IMR-90 (cell line): ENCODE data around the gene IL2RG. TPM values are rescaled to one million over a fixed set of nuclear protein-coding genes. Genes with fewer than 3 reads are reported as not detected.

ENCODE experiments used
- ATAC-seq: fragments of 200-7000 bp; cut with Tn5 transposase; 2 replicates; pipeline ENCODE4 v1.9.1; 2020; ENCODE audit warnings: low read depth, mild to moderate bottlenecking, moderate library complexity
- BruUV-seq: library from RNA; stranded (reverse); fragments of 400-500 nt; replicated peaks from 2 replicates; lab custom pipeline; 2021; lab: Mats Ljungman, UMichigan
- CTCF ChIA-PET: fragments of 300-600 bp; formaldehyde crosslinking; extraction: SDS; loops from one replicate; lab custom pipeline; 2021; ENCODE audit warnings: antibody characterized with exemption; lab: Yijun Ruan, JAX
- POLR2A ChIA-PET: fragments of 300-600 bp; sonication (Branson Sonifier 250); formaldehyde crosslinking; loops from one replicate; lab custom pipeline; 2022; ENCODE audit warnings: antibody characterized with exemption; ENCODE audit not compliant: unreplicated experiment; lab: Charles Lee
- DNase-seq: peaks from one replicate; pipeline ENCODE4 v3.0.0; 2013
- H2AFZ ChIP-seq: replicated peaks from 2 replicates; pipeline ENCODE3; 2013; ENCODE audit warnings: low read length, mild to moderate bottlenecking; ENCODE audit not compliant: poor library complexity
- H2AK5ac ChIP-seq: 2 replicates; pipeline ENCODE4 v1.6.1; 2013; ENCODE audit warnings: low read depth, low read length, inconsistent platforms
- H2AK9ac ChIP-seq: replicated peaks from 2 replicates; pipeline ENCODE3; 2013; ENCODE audit warnings: mild to moderate bottlenecking, low read depth, low read length, moderate library complexity; ENCODE audit not compliant: poor library complexity
- H2BK120ac ChIP-seq: 2 replicates; pipeline ENCODE4 v1.6.1; 2013; ENCODE audit warnings: low read depth, low read length, inconsistent platforms
- H2BK15ac ChIP-seq: 3 replicates; pipeline ENCODE4 v1.6.1; 2013; ENCODE audit warnings: low read depth, low read length, inconsistent platforms
- H2BK20ac ChIP-seq: 2 replicates; pipeline ENCODE4 v1.6.1; 2013; ENCODE audit warnings: low read depth, mild to moderate bottlenecking, inconsistent platforms, low read length, moderate library complexity
- H2BK5ac ChIP-seq: 2 replicates; pipeline ENCODE4 v1.6.1; 2013; ENCODE audit warnings: mild to moderate bottlenecking, low read depth, low read length, inconsistent platforms; ENCODE audit not compliant: poor library complexity, severe bottlenecking
- H3K14ac ChIP-seq: replicated peaks from 2 replicates; pipeline ENCODE4 v1.6.1; 2013; ENCODE audit warnings: low read depth, low read length, inconsistent platforms
- H3K18ac ChIP-seq: 2 replicates; pipeline ENCODE4 v1.6.1; 2013; ENCODE audit warnings: low read depth, low read length, control low read depth
- H3K23ac ChIP-seq: 2 replicates; pipeline ENCODE4 v1.6.1; 2013; ENCODE audit warnings: low read depth, low read length, inconsistent platforms
- H3K27ac ChIP-seq: 2 replicates; pipeline ENCODE4 v1.5.1; 2013; ENCODE audit warnings: mild to moderate bottlenecking, control low read depth, low read length; ENCODE audit not compliant: insufficient read depth
- H3K27me3 ChIP-seq: 2 replicates; pipeline ENCODE4 v1.6.1; 2013; ENCODE audit warnings: low read length; ENCODE audit not compliant: control insufficient read depth, insufficient read depth
- H3K36me3 ChIP-seq: 2 replicates; pipeline ENCODE4 v1.6.1; 2013; ENCODE audit warnings: low read length, mixed read lengths; ENCODE audit not compliant: control insufficient read depth, insufficient read depth
- H3K4ac ChIP-seq: 2 replicates; pipeline ENCODE4 v1.6.1; 2013; ENCODE audit warnings: low read depth, low read length, inconsistent platforms
- H3K4me1 ChIP-seq: 2 replicates; pipeline ENCODE4 v1.6.1; 2013; ENCODE audit warnings: low read length, mixed read lengths; ENCODE audit not compliant: control insufficient read depth, insufficient read depth
- H3K4me2 ChIP-seq: 2 replicates; pipeline ENCODE4 v1.6.1; 2013; ENCODE audit warnings: low read depth, mild to moderate bottlenecking, control low read depth, low read length, moderate library complexity
- H3K4me3 ChIP-seq: 2 replicates; pipeline ENCODE4 v1.5.1; 2013; ENCODE audit warnings: low read depth, mild to moderate bottlenecking, control low read depth, low read length, moderate library complexity; ENCODE audit not compliant: insufficient read depth
- H3K56ac ChIP-seq: 2 replicates; pipeline ENCODE4 v1.6.1; 2013; ENCODE audit warnings: low read length, inconsistent platforms; ENCODE audit not compliant: insufficient read depth; ENCODE audit errors: extremely low read depth
- H3K79me1 ChIP-seq, 2 experiments: 2 replicates each; pipeline ENCODE4 v1.6.1; 2013; ENCODE audit warnings: low read length in 2 of 2, inconsistent platforms in 1 of 2, low read depth in 1 of 2
- H3K9ac ChIP-seq: 2 replicates; pipeline ENCODE4 v1.6.1; 2013; ENCODE audit warnings: low read depth, low read length, control low read depth
- H3K9me1 ChIP-seq: 2 replicates; pipeline ENCODE4 v1.6.1; 2013; ENCODE audit warnings: low read length, inconsistent platforms; ENCODE audit not compliant: insufficient read depth
- H3K9me3 ChIP-seq: 2 replicates; pipeline ENCODE4 v1.6.1; 2013; ENCODE audit warnings: low read length; ENCODE audit not compliant: control insufficient read depth, insufficient read depth
- H4K20me1 ChIP-seq: 2 replicates; pipeline ENCODE4 v1.6.1; 2013; ENCODE audit warnings: low read length, inconsistent platforms; ENCODE audit not compliant: insufficient read depth
- H4K5ac ChIP-seq: 2 replicates; pipeline ENCODE4 v1.6.1; 2013; ENCODE audit warnings: mild to moderate bottlenecking, low read depth, low read length, control low read depth
- H4K8ac ChIP-seq, 2 experiments: 2 replicates each; pipeline ENCODE4 v1.6.1; 2013; ENCODE audit warnings: low read depth in 2 of 2, low read length in 2 of 2, control low read depth in 1 of 2, inconsistent platforms in 1 of 2
- H4K91ac ChIP-seq: 2 replicates; pipeline ENCODE4 v1.6.1; 2013; ENCODE audit warnings: low read depth, low read length, inconsistent platforms; ENCODE audit not compliant: insufficient read depth
- BHLHE40 ChIP-seq: fragments of 150-350 bp; IDR thresholded peaks from 2 replicates; pipeline ENCODE4 v1.6.1; 2016; ENCODE audit warnings: mild to moderate bottlenecking, low read depth, low read length
- CEBPB ChIP-seq: IDR thresholded peaks from 2 replicates; pipeline ENCODE4 v1.6.1; 2012; ENCODE audit warnings: low read depth, low read length, improper control_type of control experiment
- CHD1 ChIP-seq: IDR thresholded peaks from 2 replicates; pipeline ENCODE4 v1.6.1; 2012; ENCODE audit warnings: low read depth, low read length, improper control_type of control experiment
- CTCF ChIP-seq: conservative IDR thresholded peaks from 2 replicates; pipeline ENCODE4 v1.5.1; 2012; ENCODE audit warnings: mild to moderate bottlenecking, low read depth, low read length, improper control_type of control experiment
- FOS ChIP-seq: fragments of 150-350 bp; IDR thresholded peaks from 2 replicates; pipeline ENCODE4 v1.6.1; 2016; ENCODE audit warnings: low read depth, low read length
- MAFK ChIP-seq: IDR thresholded peaks from 2 replicates; pipeline ENCODE4 v1.6.1; 2012; ENCODE audit warnings: low read depth, low read length, improper control_type of control experiment
- MAZ ChIP-seq: IDR thresholded peaks from 2 replicates; pipeline ENCODE4 v1.6.1; 2012; ENCODE audit warnings: low read depth, mild to moderate bottlenecking, low read length, improper control_type of control experiment, moderate library complexity, borderline replicate concordance
- MXI1 ChIP-seq: IDR thresholded peaks from 2 replicates; pipeline ENCODE4 v1.6.1; 2012; ENCODE audit warnings: low read depth, mild to moderate bottlenecking, low read length, moderate library complexity, borderline replicate concordance
- NFE2L2 ChIP-seq: fragments of 150-350 bp; IDR thresholded peaks from 2 replicates; pipeline ENCODE4 v1.6.1; 2016; ENCODE audit warnings: low read depth, mild to moderate bottlenecking, low read length
- POLR2A ChIP-seq: IDR thresholded peaks from 2 replicates; pipeline ENCODE4 v1.6.1; 2012; ENCODE audit warnings: mild to moderate bottlenecking, low read depth, low read length
- RAD21 ChIP-seq: IDR thresholded peaks from 2 replicates; pipeline ENCODE4 v1.6.1; 2012; ENCODE audit warnings: low read length, improper control_type of control experiment
- RCOR1 ChIP-seq: IDR thresholded peaks from 2 replicates; pipeline ENCODE4 v1.6.1; 2012; ENCODE audit warnings: mild to moderate bottlenecking, low read length, improper control_type of control experiment; ENCODE audit not compliant: insufficient replicate concordance
- RFX5 ChIP-seq: IDR thresholded peaks from 2 replicates; pipeline ENCODE4 v1.8.0; 2012; ENCODE audit warnings: low read depth, mild to moderate bottlenecking, low read length, moderate library complexity
- SMC3 ChIP-seq: fragments of 150-350 bp; IDR thresholded peaks from 2 replicates; pipeline ENCODE4 v1.6.1; 2016; ENCODE audit warnings: low read depth, mild to moderate bottlenecking, antibody characterized with exemption, low read length, moderate library complexity
- WGBS, 2 experiments: methylation state at CpG; one replicate each; pipeline versions ENCODE4 v1.1.5 to v1.1.7; 2013; ENCODE audit warnings: missing lambda C conversion rate in 2 of 2; ENCODE audit not compliant: insufficient read length in 1 of 2; ENCODE audit errors: extremely low coverage in 2 of 2; 5-methylcytosine and 5-hydroxymethylcytosine counted together
- dilution Hi-C: fragments of 300-500 bp; cut with HindIII; formaldehyde crosslinking; loops from one replicate; pipeline ENCODE4 v1.14.3; 2018; ENCODE audit warnings: low sequenced_read_pairs; ENCODE audit not compliant: unreplicated experiment
- in situ Hi-C: fragments of 300-500 bp; cut with MboI; formaldehyde crosslinking; loops from 3 replicates; pipeline ENCODE4 v1.14.3; 2019; ENCODE audit warnings: low sequenced_read_pairs, inconsistent platforms, mixed read lengths
- intact Hi-C: fragments of 100-400 bp; cut with micrococcal nuclease; formaldehyde crosslinking; loops from 2 replicates; pipeline ENCODE4 v1.10.0; 2022
- polyA plus RNA-seq, 3 experiments: library from polyadenylated mRNA; depleted of rRNA; stranded (reverse); fragments of >200 nt; gene quantifications; 2 replicates each; pipeline ENCODE4 v1.2.3, GENCODE V29; 2012; ENCODE audit warnings: low replicate concordance in 1 of 3
- total RNA-seq: library from RNA; depleted of rRNA; stranded (reverse); fragments of >200 nt; gene quantifications from 2 replicates; pipeline ENCODE4 v1.2.3, GENCODE V29; 2012
- TF ChIP-seq, protein P1 (sequence below): fragments of 150-350 bp; IDR thresholded peaks from 2 replicates; pipeline ENCODE4 v1.6.1; 2016; ENCODE audit warnings: low read depth, mild to moderate bottlenecking, low read length, moderate library complexity, borderline replicate concordance
- TF ChIP-seq, protein P2 (sequence below): fragments of 150-350 bp; IDR thresholded peaks from 2 replicates; pipeline ENCODE4 v1.6.1; 2017; ENCODE audit warnings: mild to moderate bottlenecking, antibody characterized with exemption, low read length, low read depth

IL2RG gene
- total and polyA plus RNA-seq, 2 of the 4 experiments (the other 2 are of a cell fraction), result not detected

DNA sequence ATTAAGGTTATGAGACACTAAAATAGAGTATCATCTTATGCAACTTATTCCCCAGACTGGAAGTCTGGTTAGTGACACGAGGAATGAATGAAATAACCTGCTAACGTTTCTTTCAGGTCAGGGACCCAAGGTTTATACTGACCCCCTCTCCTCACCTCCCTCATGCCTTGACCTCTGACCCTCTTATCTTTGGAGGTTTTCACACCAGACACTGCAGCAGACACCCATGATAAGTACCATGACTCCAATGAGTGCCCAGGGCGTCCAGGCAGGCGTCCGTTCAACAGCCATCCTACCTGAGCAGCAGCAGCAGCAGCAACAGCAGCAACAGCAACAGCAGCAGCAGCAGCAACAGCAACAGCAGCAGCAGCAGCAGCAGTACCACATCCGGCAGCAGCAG, 29.1 kb upstream of the IL2RG start:
- Histone ChIP-seq H3K27ac (no peak overlapping the region), H2BK120ac (no peak overlapping the region), H2AK9ac (no peak overlapping the region), H3K9me3 (no peaks in the 10 kb centered on the region), H2BK20ac (no peak overlapping the region), H2BK5ac (no peak overlapping the region), H3K27me3 (no peaks in the 10 kb centered on the region; the same call in 1 of the 2 replicates), H3K4ac (no peak overlapping the region), H3K4me1 (no peaks in the 10 kb centered on the region; the same call in 1 of the 2 replicates), H3K14ac (no peak overlapping the region), H3K79me1 (no peaks in the 10 kb centered on the region), H3K4me2 (no peak overlapping the region), H3K56ac (no peak overlapping the region), H2BK15ac (no peak overlapping the region), H4K5ac (no peak overlapping the region), H3K23ac (no peak overlapping the region), H3K9ac (no peak overlapping the region), H2AK5ac (no peak overlapping the region), H4K8ac (no peak overlapping the region), H3K18ac (no peak overlapping the region), H4K20me1 (no peaks in the 10 kb centered on the region), H3K4me3 (no peak overlapping the region), H3K9me1 (peaks cover 3% of the 10 kb centered on the region; the same call in 1 of the 2 replicates), H4K91ac (no peak overlapping the region), H3K36me3 (peaks cover 31% of the 10 kb centered on the region), H2AFZ (peak overlapping the region; percentile 51)
- intact Hi-C loops, result no loop called here
- in situ Hi-C loops, result no loop called here
- ATAC-seq, result no peak
- dilution Hi-C loops, result no loop called here
- BruUV-seq, result no TSS peak
- ChIA-PET CTCF (no interaction called here), POLR2A (no interaction called here)
- no peak for DNase-seq
- TF ChIP-seq, protein P1, sequence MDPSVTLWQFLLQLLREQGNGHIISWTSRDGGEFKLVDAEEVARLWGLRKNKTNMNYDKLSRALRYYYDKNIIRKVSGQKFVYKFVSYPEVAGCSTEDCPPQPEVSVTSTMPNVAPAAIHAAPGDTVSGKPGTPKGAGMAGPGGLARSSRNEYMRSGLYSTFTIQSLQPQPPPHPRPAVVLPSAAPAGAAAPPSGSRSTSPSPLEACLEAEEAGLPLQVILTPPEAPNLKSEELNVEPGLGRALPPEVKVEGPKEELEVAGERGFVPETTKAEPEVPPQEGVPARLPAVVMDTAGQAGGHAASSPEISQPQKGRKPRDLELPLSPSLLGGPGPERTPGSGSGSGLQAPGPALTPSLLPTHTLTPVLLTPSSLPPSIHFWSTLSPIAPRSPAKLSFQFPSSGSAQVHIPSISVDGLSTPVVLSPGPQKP, result no peak
- no peak for TF ChIP-seq RFX5
- no peak for TF ChIP-seq CTCF
- no peak for TF ChIP-seq POLR2A
- TF ChIP-seq CHD1, result no peak
- no peak for TF ChIP-seq NFE2L2
- no peak for TF ChIP-seq MAFK
- no peak for TF ChIP-seq RCOR1
- no peak for TF ChIP-seq FOS
- no peak for TF ChIP-seq BHLHE40
- no peak for TF ChIP-seq RAD21
- no peak for TF ChIP-seq MAZ
- TF ChIP-seq CEBPB, result no peak
- TF ChIP-seq MXI1, result no peak
- no peak for TF ChIP-seq SMC3
- TF ChIP-seq, protein P2, sequence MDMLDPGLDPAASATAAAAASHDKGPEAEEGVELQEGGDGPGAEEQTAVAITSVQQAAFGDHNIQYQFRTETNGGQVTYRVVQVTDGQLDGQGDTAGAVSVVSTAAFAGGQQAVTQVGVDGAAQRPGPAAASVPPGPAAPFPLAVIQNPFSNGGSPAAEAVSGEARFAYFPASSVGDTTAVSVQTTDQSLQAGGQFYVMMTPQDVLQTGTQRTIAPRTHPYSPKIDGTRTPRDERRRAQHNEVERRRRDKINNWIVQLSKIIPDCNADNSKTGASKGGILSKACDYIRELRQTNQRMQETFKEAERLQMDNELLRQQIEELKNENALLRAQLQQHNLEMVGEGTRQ, result no peak
- WGBS, 2 experiments, result 0% methylated on average over 1 of the region's 6 CpGs; no CpG with 5 or more reads in 1 of the 2 experiments
